GM19035 (cell line): ENCODE measurements around the gene C12orf75.

Experiments
- ATAC-seq: cut with Tn5 transposase; IDR thresholded peaks from one replicate; pipeline ENCODE4 v1.9.1; 2021; ENCODE audit not compliant: unreplicated experiment

Gene C12orf75

DNA sequence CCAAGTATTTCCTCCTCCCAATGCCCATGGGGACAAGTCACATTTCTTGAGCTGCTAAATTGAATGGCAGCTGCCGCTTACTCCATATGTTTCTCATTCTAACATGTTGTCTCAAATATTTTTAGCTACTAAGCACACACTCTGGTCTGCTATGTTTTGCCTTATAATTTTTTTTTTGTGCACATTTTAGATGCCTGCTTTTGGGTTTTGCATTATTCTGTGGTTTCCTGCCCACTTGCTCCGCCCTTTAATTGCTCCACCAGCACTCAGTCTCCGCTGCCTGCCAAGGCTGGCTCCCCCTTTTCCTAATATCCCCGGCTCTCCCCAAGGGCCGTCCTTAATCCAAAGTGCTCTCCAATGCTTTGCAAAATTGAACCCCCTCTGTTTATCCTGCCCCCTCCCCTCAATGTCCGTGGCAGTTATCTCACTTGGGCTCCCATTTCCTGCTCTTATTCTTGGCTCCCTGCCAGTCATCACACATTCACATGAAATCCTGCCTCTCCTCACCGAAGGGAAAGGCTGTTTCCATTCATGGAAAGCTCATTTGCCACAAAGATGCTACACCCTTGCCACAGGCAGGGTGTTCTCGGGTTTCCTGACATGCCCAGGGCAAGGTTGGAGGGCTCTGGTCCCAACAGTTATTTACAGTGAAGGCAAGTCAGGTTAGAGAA is 79.4 kb downstream of the C12orf75 start:
- no peak for ATAC-seq

GRCh38 chr12:105413911-105414487 is 83.5 kb downstream of the C12orf75 start:
- no peak for ATAC-seq

- no peak for ATAC-seq
Observed at GRCh38 chr12:105417732-105418131, 87.2 kb downstream of the C12orf75 start.

DNA sequence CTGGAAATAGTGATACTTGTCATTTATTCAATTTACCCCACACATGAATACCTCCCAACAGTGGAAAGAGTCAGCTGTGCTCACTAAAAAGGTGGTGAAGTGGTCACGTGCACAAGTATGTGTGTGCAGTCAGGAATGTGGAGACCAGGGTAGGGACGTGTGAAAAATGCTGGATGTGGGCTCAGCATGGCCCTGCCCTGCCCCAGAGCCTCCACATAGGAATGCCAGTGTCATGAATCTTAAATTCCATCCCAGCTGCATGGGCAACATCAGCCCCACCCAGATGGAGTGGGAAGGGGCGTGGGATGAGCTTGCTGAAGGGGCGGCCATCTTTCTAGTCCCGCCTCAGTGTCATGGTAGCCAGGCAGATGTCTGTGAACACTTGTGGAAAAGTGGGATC is 87.7 kb downstream of the C12orf75 start:
- ATAC-seq, result no peak

GRCh38 chr12:105418821-105419291 is 88.4 kb downstream of the C12orf75 start:
- no peak for ATAC-seq

GRCh38 chr12:105419606-105420005 is 89.1 kb downstream of the C12orf75 start:
- ATAC-seq, result no peak

DNA sequence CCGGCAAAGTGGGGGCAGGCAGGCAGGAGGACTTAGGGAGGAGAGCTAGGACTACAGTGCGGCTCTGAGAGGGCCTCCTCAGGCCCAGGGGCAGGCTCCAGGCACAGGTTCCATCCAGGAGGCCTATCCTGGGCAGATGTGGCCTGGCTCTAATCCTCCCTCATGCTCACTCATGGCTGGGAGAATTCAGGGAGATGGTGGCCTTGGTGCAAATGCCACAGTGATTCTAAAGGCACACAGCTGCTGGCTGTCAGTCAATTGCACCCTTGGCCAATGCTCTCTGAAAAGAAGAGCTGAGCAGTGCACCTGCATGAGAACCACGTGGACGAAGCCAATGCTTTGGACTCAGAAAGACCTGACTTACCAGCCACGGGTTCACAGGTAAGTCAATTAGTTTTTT is 89.6 kb downstream of the C12orf75 start:
- no peak for ATAC-seq

DNA sequence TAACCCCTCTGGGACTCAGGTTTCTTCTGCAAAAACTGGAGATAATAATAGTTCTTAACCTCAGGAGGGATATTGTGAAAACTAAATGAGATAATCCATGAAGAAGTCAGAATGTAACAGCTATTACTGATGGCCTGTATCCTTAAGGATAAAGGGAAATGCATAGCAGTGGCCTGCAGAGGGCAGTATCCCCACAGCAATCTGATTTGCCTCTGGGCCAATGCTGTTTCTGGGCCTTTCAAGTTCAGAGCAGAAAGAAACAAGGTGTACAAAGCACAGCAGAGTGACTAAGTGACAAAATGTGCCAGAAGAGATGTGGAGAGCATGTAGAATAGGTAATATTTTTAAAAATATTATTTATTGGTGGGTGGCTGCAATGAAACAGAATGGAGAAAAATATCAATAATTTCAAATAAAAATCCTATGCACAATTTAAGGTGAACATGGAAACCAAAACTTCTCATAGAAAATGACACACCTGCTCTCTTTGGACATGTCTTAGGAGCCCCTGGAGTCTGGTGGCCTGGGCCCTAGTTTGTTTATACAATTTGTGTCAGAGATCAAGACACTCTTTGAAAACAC is 90.3 kb downstream of the C12orf75 start:
- ATAC-seq, result no peak
